Endothelial cell of umbilical vein (primary cell): Measurements from ENCODE around the gene CACNA1S. TPM values are rescaled to one million over a fixed set of nuclear protein-coding genes. Genes with fewer than 3 reads are reported as not detected.

Experiments used
- BruUV-seq: library from RNA; stranded (reverse); fragments of 400-500 nt; replicated peaks from 2 replicates; lab custom pipeline; 2021; lab: Mats Ljungman, UMichigan
- CTCF ChIA-PET: fragments of 300-600, 350-600 bp; sonication (Branson Sonifier 250); formaldehyde crosslinking; loops from one replicate; lab custom pipeline; 2021; ENCODE audit warnings: antibody characterized with exemption, inconsistent platforms; lab: Charles Lee
- POLR2A ChIA-PET: fragments of 300-600, 350-600 bp; sonication (Branson Sonifier 250); formaldehyde crosslinking; loops from one replicate; lab custom pipeline; 2021; ENCODE audit warnings: antibody characterized with exemption, inconsistent platforms; lab: Charles Lee
- DNase-seq: peaks from one replicate; pipeline ENCODE4 v3.0.0-alpha.2; 2011; ENCODE audit warnings: low read depth, low spot score
- FAIRE-seq: peaks from 2 replicates; lab custom pipeline; 2011; peaks lifted over from hg19 to GRCh38; lab: Jason Lieb, UNC
- H2AFZ ChIP-seq: 2 replicates; pipeline ENCODE4 v1.6.0; 2012; ENCODE audit warnings: low read depth, low read length, control low read depth, inconsistent platforms
- H3K27ac ChIP-seq: 2 replicates; pipeline ENCODE4 v1.5.1; 2011; ENCODE audit warnings: low read depth, mild to moderate bottlenecking, control low read depth, low read length, moderate library complexity; ENCODE audit not compliant: insufficient read depth
- H3K27me3 ChIP-seq, 2 experiments: 2 replicates each; pipeline versions ENCODE4 v1.6.0 to v1.6.1; 2011; ENCODE audit warnings: low read length in 2 of 2, mixed read lengths in 1 of 2; ENCODE audit not compliant: control insufficient read depth in 2 of 2, insufficient read depth in 2 of 2
- H3K36me3 ChIP-seq, 2 experiments: 2 replicates in 1 of 2; 3 replicates in 1 of 2; pipeline ENCODE4 v1.5.1; 2011; ENCODE audit warnings: low read length in 2 of 2, mild to moderate bottlenecking in 1 of 2, moderate library complexity in 1 of 2; ENCODE audit not compliant: control insufficient read depth in 2 of 2, insufficient read depth in 2 of 2; ENCODE audit errors: extremely low read depth in 1 of 2
- H3K4me1 ChIP-seq: 3 replicates; pipeline ENCODE4 v1.5.1; 2011; ENCODE audit warnings: mild to moderate bottlenecking, low read length; ENCODE audit not compliant: control insufficient read depth, insufficient read depth; ENCODE audit errors: extremely low read depth
- H3K4me2 ChIP-seq: 2 replicates; pipeline ENCODE4 v1.6.1; 2011; ENCODE audit warnings: low read length, control low read depth, mixed read lengths; ENCODE audit not compliant: insufficient read depth
- H3K4me3 ChIP-seq, 3 experiments: fragments of 200-600 bp in 1 of 3; sonication (generic), shearing (Covaris generic) in 1 of 3; replicated peaks in 1 of 3; 2 replicates each; pipeline ENCODE4 v1.5.1; 2011 to 2016; ENCODE audit warnings: control low read depth in 3 of 3, low read length in 3 of 3, mild to moderate bottlenecking in 2 of 3, inconsistent platforms in 1 of 3, low read depth in 1 of 3, moderate library complexity in 1 of 3; ENCODE audit not compliant: insufficient read depth in 1 of 3
- H3K79me2 ChIP-seq: 2 replicates; pipeline ENCODE4 v1.6.0; 2012; ENCODE audit warnings: low read length, inconsistent platforms; ENCODE audit not compliant: control insufficient read depth, insufficient read depth
- H3K9ac ChIP-seq: replicated peaks from 2 replicates; pipeline ENCODE3; 2011; ENCODE audit warnings: low read length, control low read depth; ENCODE audit not compliant: insufficient read depth; ENCODE audit errors: extremely low read depth
- H3K9me1 ChIP-seq: replicated peaks from 3 replicates; pipeline ENCODE4 v1.6.0; 2011; ENCODE audit warnings: mild to moderate bottlenecking, low read length; ENCODE audit not compliant: control insufficient read depth, insufficient read depth; ENCODE audit errors: extremely low read depth
- H3K9me3 ChIP-seq: replicated peaks from 2 replicates; pipeline ENCODE4 v1.5.1; 2012; ENCODE audit warnings: low read length, inconsistent platforms; ENCODE audit not compliant: control insufficient read depth, insufficient read depth
- H4K20me1 ChIP-seq: replicated peaks from 2 replicates; pipeline ENCODE3; 2011; ENCODE audit warnings: mild to moderate bottlenecking, low read length; ENCODE audit not compliant: control insufficient read depth, insufficient read depth; ENCODE audit errors: extremely low read depth
- CTCF ChIP-seq, 2 donors: IDR thresholded peaks; 1 replicate in 1 of 2; 2 replicates in 1 of 2; pipeline ENCODE4 v1.5.1; 2011; ENCODE audit warnings: low read length in 2 of 2, mild to moderate bottlenecking in 2 of 2, moderate library complexity in 2 of 2, control low read depth in 1 of 2, inconsistent platforms in 1 of 2, low read depth in 1 of 2; ENCODE audit not compliant: insufficient read depth in 1 of 2; ENCODE audit errors: extremely low read depth in 1 of 2
- EZH2 ChIP-seq: IDR thresholded peaks from 2 replicates; pipeline ENCODE4 v1.6.1; 2012; ENCODE audit warnings: borderline replicate concordance, low read depth, mild to moderate bottlenecking, moderate library complexity, low read length, inconsistent platforms; ENCODE audit not compliant: severe bottlenecking
- FOS ChIP-seq: IDR thresholded peaks from 2 replicates; pipeline ENCODE4 v1.6.1; 2011; ENCODE audit warnings: mild to moderate bottlenecking, low read length, moderate library complexity, borderline replicate concordance; ENCODE audit not compliant: insufficient read depth
- GATA2 ChIP-seq: IDR thresholded peaks from 2 replicates; pipeline ENCODE4 v1.7.0; 2011; ENCODE audit warnings: low read depth, mild to moderate bottlenecking, moderate library complexity, mixed read lengths, low read length; ENCODE audit not compliant: insufficient read length, insufficient read depth
- JUN ChIP-seq: IDR thresholded peaks from 2 replicates; pipeline ENCODE4 v1.6.1; 2011; ENCODE audit warnings: borderline replicate concordance, low read depth; ENCODE audit not compliant: insufficient read length, insufficient read depth
- MAX ChIP-seq: IDR thresholded peaks from 2 replicates; pipeline ENCODE4 v1.6.1; 2011; ENCODE audit not compliant: insufficient read depth, insufficient read length
- MYC ChIP-seq: IDR thresholded peaks from one replicate; pipeline ENCODE4 v1.6.1; 2011; ENCODE audit warnings: mild to moderate bottlenecking, low read depth, low read length
- POLR2A ChIP-seq: IDR thresholded peaks from 2 replicates; pipeline ENCODE4 v1.6.1; 2012; ENCODE audit warnings: low read depth, mild to moderate bottlenecking, control low read depth, low read length
- POLR2AphosphoS5 ChIP-seq: IDR thresholded peaks from 2 replicates; pipeline ENCODE4 v1.6.1; 2012; ENCODE audit warnings: low read depth, mild to moderate bottlenecking, control low read depth, low read length, moderate library complexity; ENCODE audit not compliant: insufficient read depth
- dilution Hi-C: fragments of 300-500 bp; cut with MboI; formaldehyde crosslinking; loops from one replicate; pipeline ENCODE4 v1.15.0; 2019; ENCODE audit warnings: low sequenced_read_pairs; ENCODE audit not compliant: extremely low pct_ligation_motif_present
- intact Hi-C: fragments of 100-400 bp; cut with micrococcal nuclease; formaldehyde crosslinking; loops from one replicate; pipeline ENCODE4 v1.10.0; 2022
- polyA plus RNA-seq, 4 experiments: library from polyadenylated mRNA; depleted of rRNA in 3 of 4; stranded (reverse) in 3 of 4; unstranded in 1 of 4; fragments of >200 nt; gene quantifications; 2 replicates each; pipeline versions ENCODE4 v1.2.1 to v1.2.3, GENCODE V29; 2011 to 2012; ENCODE audit warnings: missing spikeins in 1 of 4
- total RNA-seq: library from RNA; stranded (reverse); gene quantifications from 2 replicates; pipeline ENCODE4 v1.2.3, GENCODE V29; 2021

The CACNA1S gene
- total and polyA plus RNA-seq, 2 donors (not counting 3 experiments of a cell fraction or from before 2014, with no cell fraction given), result not detected

- Histone ChIP-seq H3K9me1 (no peaks in the 10 kb centered on the region), H4K20me1 (no peaks in the 10 kb centered on the region), H3K4me1 (peaks cover 4% of the 10 kb centered on the region), H3K4me2 (no peak overlapping the region), H3K27me3 (no peaks in the 10 kb centered on the region), H3K36me3 (no peaks in the 10 kb centered on the region), H3K4me3 (no peak overlapping the region), H3K27ac (no peak overlapping the region), H3K9ac (no peak overlapping the region), H3K79me2 (no peaks in the 10 kb centered on the region), H3K9me3 (no peaks in the 10 kb centered on the region), H2AFZ (no peak overlapping the region)
- TF ChIP-seq MYC (no peak), POLR2A (no peak), FOS (no peak), EZH2 (no peak), JUN (no peak)
- dilution Hi-C loops (no loop called here), intact Hi-C loops (no loop called here)
- DNase-seq, result no peak
- no peak for FAIRE-seq
- ChIA-PET CTCF (no interaction called here), POLR2A (no interaction called here)
- no TSS peak for BruUV-seq
Observed at GRCh38 chr1:201007481-201007880, 104.7 kb downstream of the CACNA1S start.

GRCh38 chr1:201006450-201006849 is 105.8 kb downstream of the CACNA1S start:
- Histone ChIP-seq H2AFZ (no peak overlapping the region), H3K9me3 (no peaks in the 10 kb centered on the region), H3K4me1 (peaks cover 4% of the 10 kb centered on the region), H3K27ac (no peak overlapping the region), H3K36me3 (no peaks in the 10 kb centered on the region), H3K79me2 (no peaks in the 10 kb centered on the region), H3K27me3 (no peaks in the 10 kb centered on the region), H4K20me1 (no peaks in the 10 kb centered on the region), H3K4me3 (no peak overlapping the region), H3K4me2 (no peak overlapping the region), H3K9me1 (no peaks in the 10 kb centered on the region), H3K9ac (no peak overlapping the region)
- intact Hi-C loops (no loop called here), dilution Hi-C loops (no loop called here)
- ChIA-PET POLR2A (no interaction called here), CTCF (interaction anchor here (0.8 to 2.5 kb wide), 3 partner anchors 10 to 34 kb away, joined by 3 to 10 read pairs (median 8); no protein-coding TSS in a partner anchor)
- FAIRE-seq (no peak), DNase-seq (no peak)
- BruUV-seq, result no TSS peak
- TF ChIP-seq MAX (no peak), CTCF (IDR thresholded peaks at IDR 0.05; ENCODE audit: extremely low read depth in 1 of 2, insufficient read depth in 1 of 2, low read depth in 1 of 2, low read length in 2 of 2) (no peak), FOS (no peak), GATA2 (no peak), EZH2 (no peak), POLR2A (no peak), MYC (no peak), POLR2AphosphoS5 (no peak), JUN (no peak)
